RCC 7860 (cell line): ENCODE measurements around the gene PLXNC1.

Experiments
- DNase-seq: peaks from one replicate; pipeline ENCODE4 v3.0.0-alpha.2; 2015; ENCODE audit warnings: low spot score
- FAIRE-seq: peaks from 2 replicates; lab custom pipeline; 2012; peaks lifted over from hg19 to GRCh38; lab: Jason Lieb, UNC

Gene PLXNC1

GRCh38 chr12:94202245-94203180 lies 54.1 kb downstream of the PLXNC1 start:
- no peak for FAIRE-seq
- DNase-seq: no peak

- DNase-seq (no peak), FAIRE-seq (no peak)
These were observed 54.8 kb downstream of the PLXNC1 start for GRCh38 chr12:94203181-94203546.

GRCh38 chr12:94203796-94204195 lies 55.4 kb downstream of the PLXNC1 start:
- FAIRE-seq: no peak

GRCh38 chr12:94204499-94205247 lies 56.3 kb downstream of the PLXNC1 start:
- FAIRE-seq (no peak), DNase-seq (no peak)

More at GRCh38 chr12:94203796-94204195, 55.4 kb downstream of the PLXNC1 start:
- no peak for DNase-seq

GRCh38 chr12:94205822-94206221 lies 57.4 kb downstream of the PLXNC1 start:
- DNase-seq: no peak
- FAIRE-seq: no peak

GRCh38 chr12:94206886-94207285 lies 58.5 kb downstream of the PLXNC1 start:
- DNase-seq: no peak
- FAIRE-seq: no peak

GRCh38 chr12:94207467-94207848 lies 59.1 kb downstream of the PLXNC1 start:
- DNase-seq: no peak
- FAIRE-seq: no peak

GRCh38 chr12:94207849-94208621 lies 59.7 kb downstream of the PLXNC1 start:
- DNase-seq: no peak

GRCh38 chr12:94208622-94208966 lies 60.2 kb downstream of the PLXNC1 start:
- FAIRE-seq (no peak), DNase-seq (no peak)

More at GRCh38 chr12:94207849-94208621, 59.7 kb downstream of the PLXNC1 start:
- FAIRE-seq: no peak

GRCh38 chr12:94209240-94209639 lies 60.9 kb downstream of the PLXNC1 start:
- no peak for DNase-seq
- FAIRE-seq: no peak

GRCh38 chr12:94211021-94211420 lies 62.6 kb downstream of the PLXNC1 start:
- DNase-seq (no peak), FAIRE-seq (no peak)

GRCh38 chr12:94218233-94218632 lies 69.9 kb downstream of the PLXNC1 start:
- FAIRE-seq (no peak), DNase-seq (no peak)

GRCh38 chr12:94219622-94220302 lies 71.4 kb downstream of the PLXNC1 start:
- DNase-seq: no peak

GRCh38 chr12:94220804-94221203 lies 72.4 kb downstream of the PLXNC1 start:
- no peak for FAIRE-seq

More at GRCh38 chr12:94219622-94220302, 71.4 kb downstream of the PLXNC1 start:
- FAIRE-seq: no peak

GRCh38 chr12:94222351-94223084 lies 74.1 kb downstream of the PLXNC1 start:
- no peak for DNase-seq
- no peak for FAIRE-seq

More at GRCh38 chr12:94220804-94221203, 72.4 kb downstream of the PLXNC1 start:
- no peak for DNase-seq

- DNase-seq (no peak), FAIRE-seq (no peak)
These were observed 75.5 kb downstream of the PLXNC1 start for GRCh38 chr12:94223842-94224241.

GRCh38 chr12:94225506-94225905 lies 77.1 kb downstream of the PLXNC1 start:
- no peak for FAIRE-seq
- DNase-seq: no peak

GRCh38 chr12:94225947-94226630 lies 77.7 kb downstream of the PLXNC1 start:
- no peak for FAIRE-seq

GRCh38 chr12:94227066-94227465 lies 78.7 kb downstream of the PLXNC1 start:
- FAIRE-seq: no peak
- no peak for DNase-seq

More at GRCh38 chr12:94225947-94226630, 77.7 kb downstream of the PLXNC1 start:
- DNase-seq: no peak
